Hepatocyte (in vitro differentiated cells): ENCODE results near the gene POLD4. TPM values are rescaled to one million over a fixed set of nuclear protein-coding genes. Genes with fewer than 3 reads are reported as not detected.

Source experiments
- DNase-seq: peaks from one replicate; pipeline ENCODE4 v3.0.0-alpha.2; 2016; ENCODE audit warnings: low spot score
- H2AFZ ChIP-seq: fragments of 200-600 bp; sonication (generic); 2 replicates; pipeline ENCODE4 v1.6.0; 2016; ENCODE audit warnings: antibody characterized with exemption, mild to moderate bottlenecking
- H3K27ac ChIP-seq: fragments of 200-600 bp; sonication (generic); 2 replicates; pipeline ENCODE4 v1.5.1; 2016; ENCODE audit warnings: mild to moderate bottlenecking
- H3K27me3 ChIP-seq: fragments of 200-600 bp; sonication (generic); 2 replicates; pipeline ENCODE4 v1.6.1; 2016
- H3K36me3 ChIP-seq: fragments of 200-600 bp; sonication (generic); replicated peaks from 2 replicates; pipeline ENCODE4 v1.5.1; 2016; ENCODE audit warnings: low read depth; ENCODE audit not compliant: insufficient read depth
- H3K4me1 ChIP-seq: fragments of 200-600 bp; sonication (generic); 2 replicates; pipeline ENCODE4 v1.5.1; 2016; ENCODE audit warnings: mild to moderate bottlenecking, moderate library complexity; ENCODE audit not compliant: insufficient read depth
- H3K4me2 ChIP-seq: fragments of 200-600 bp; sonication (generic); 2 replicates; pipeline ENCODE4 v1.6.0; 2016
- H3K4me3 ChIP-seq: fragments of 200-600 bp; sonication (generic); 2 replicates; pipeline ENCODE4 v1.5.1; 2016; ENCODE audit warnings: mild to moderate bottlenecking
- H3K79me2 ChIP-seq: fragments of 200-600 bp; sonication (generic); 2 replicates; pipeline ENCODE4 v1.6.0; 2017; ENCODE audit warnings: mild to moderate bottlenecking
- H3K9me2 ChIP-seq: fragments of 200-600 bp; sonication (generic); replicated peaks from 2 replicates; pipeline ENCODE4 v1.6.0; 2017; ENCODE audit warnings: mild to moderate bottlenecking; ENCODE audit not compliant: insufficient read depth
- H3K9me3 ChIP-seq: fragments of 200-600 bp; sonication (generic); 2 replicates; pipeline ENCODE4 v1.5.1; 2016; ENCODE audit warnings: low read depth, mild to moderate bottlenecking
- H4K20me1 ChIP-seq: fragments of 200-600 bp; sonication (generic); 2 replicates; pipeline ENCODE4 v1.6.0; 2016; ENCODE audit warnings: mild to moderate bottlenecking; ENCODE audit not compliant: insufficient read depth, poor library complexity, severe bottlenecking
- CTCF ChIP-seq: fragments of 200-600 bp; sonication (generic); IDR thresholded peaks from 2 replicates; pipeline ENCODE4 v1.5.1; 2016; ENCODE audit warnings: antibody characterized with exemption, mild to moderate bottlenecking; ENCODE audit not compliant: poor library complexity
- EZH2 ChIP-seq: fragments of 200-600 bp; sonication (generic); IDR thresholded peaks from 2 replicates; pipeline ENCODE4 v1.6.1; 2016; ENCODE audit warnings: antibody characterized with exemption, mild to moderate bottlenecking, borderline replicate concordance
- EZH2phosphoT487 ChIP-seq: fragments of 200-600 bp; sonication (generic); IDR thresholded peaks from one replicate; pipeline ENCODE4 v1.6.1; 2018; ENCODE audit warnings: antibody characterized with exemption, mild to moderate bottlenecking, low read depth, moderate library complexity; ENCODE audit not compliant: unreplicated experiment, severe bottlenecking
- WGBS: methylation state at CpG from one replicate; pipeline ENCODE4 v1.1.6; 2016; ENCODE audit warnings: low lambda C conversion rate; ENCODE audit errors: missing lambda C conversion rate; 5-methylcytosine and 5-hydroxymethylcytosine counted together
- polyA plus RNA-seq: library from polyadenylated mRNA; unstranded; fragments of >200 nt; fragmentation: Nextera tagmentation; extraction: Ambion mirVana; gene quantifications from 2 replicates; pipeline ENCODE4 v1.2.1, GENCODE V29; 2016
- total RNA-seq: library from RNA; depleted of rRNA; stranded (reverse); fragments of >200 nt; gene quantifications from 2 replicates; pipeline ENCODE4 v1.2.3, GENCODE V29; 2014

The POLD4 gene
- total and polyA plus RNA-seq, 2 experiments from 2014 or later, result 74.4 to 97.4 TPM

GRCh38 chr11:67364783-67365722, 11.7 kb upstream of the POLD4 start:
- H2AFZ ChIP-seq, result no peak overlapping the region
- TF ChIP-seq EZH2 (no peak), CTCF (no peak), EZH2phosphoT487 (no peak)
- H4K20me1 ChIP-seq, result no peaks in the 10 kb centered on the region
- H3K27ac ChIP-seq, result peak overlapping the region; percentile 99
- no peaks in the 10 kb centered on the region for H3K9me3 ChIP-seq
- no peaks in the 10 kb centered on the region for H3K36me3 ChIP-seq
- H3K27me3 ChIP-seq, result no peaks in the 10 kb centered on the region
- H3K79me2 ChIP-seq, result peaks cover 21% of the 10 kb centered on the region
- peaks cover 46% of the 10 kb centered on the region for H3K4me1 ChIP-seq
- WGBS, result 90% methylated on average over 24 of the region's 24 CpGs
- no peaks in the 10 kb centered on the region for H3K9me2 ChIP-seq
- H3K4me3 ChIP-seq, result no peak overlapping the region
- no peak overlapping the region for H3K4me2 ChIP-seq
- DNase-seq, result no peak

GRCh38 chr11:67364169-67364568, 10.8 kb upstream of the POLD4 start:
- no peak for DNase-seq
- no peak overlapping the region for H3K4me3 ChIP-seq
- WGBS, result 98% methylated on average over 3 of the region's 3 CpGs
- H4K20me1 ChIP-seq, result no peaks in the 10 kb centered on the region
- H3K27ac ChIP-seq, result no peak overlapping the region
- H3K9me2 ChIP-seq, result no peaks in the 10 kb centered on the region
- H3K4me1 ChIP-seq, result peaks cover 38% of the 10 kb centered on the region
- H2AFZ ChIP-seq, result no peak overlapping the region
- peaks cover 16% of the 10 kb centered on the region for H3K79me2 ChIP-seq
- H3K27me3 ChIP-seq, result no peaks in the 10 kb centered on the region
- H3K4me2 ChIP-seq, result no peak overlapping the region
- no peaks in the 10 kb centered on the region for H3K9me3 ChIP-seq
- TF ChIP-seq CTCF (no peak), EZH2 (no peak), EZH2phosphoT487 (no peak)
- H3K36me3 ChIP-seq, result no peaks in the 10 kb centered on the region

GRCh38 chr11:67357831-67358670, 4.7 kb upstream of the POLD4 start:
- H3K9me3 ChIP-seq, result no peaks in the 10 kb centered on the region
- H3K4me3 ChIP-seq, result no peak overlapping the region
- H3K36me3 ChIP-seq, result no peaks in the 10 kb centered on the region
- no peak for TF ChIP-seq EZH2phosphoT487
- TF ChIP-seq CTCF, result no peak
- TF ChIP-seq EZH2, result no peak
- no peak overlapping the region for H3K4me2 ChIP-seq
- peaks cover 4% of the 10 kb centered on the region for H3K79me2 ChIP-seq
- no peaks in the 10 kb centered on the region for H3K9me2 ChIP-seq
- peak overlapping the region; percentile 79 for H3K27ac ChIP-seq
- no peak for DNase-seq
- H2AFZ ChIP-seq, result no peak overlapping the region
- 85% methylated on average over 12 of the region's 12 CpGs for WGBS
- H3K4me1 ChIP-seq, result peaks cover 35% of the 10 kb centered on the region
- H4K20me1 ChIP-seq, result no peaks in the 10 kb centered on the region
- H3K27me3 ChIP-seq, result no peaks in the 10 kb centered on the region
